GM18868 (cell line): Measurements from ENCODE around the gene RBM10.

Source experiments
- ATAC-seq: cut with Tn5 transposase; IDR thresholded peaks from one replicate; pipeline ENCODE4 v1.9.1; 2021; ENCODE audit warnings: mild to moderate bottlenecking, moderate library complexity; ENCODE audit not compliant: unreplicated experiment

RBM10 gene

GRCh38 chrX:47233333-47234113 is 88.5 kb downstream of the RBM10 start:
- ATAC-seq: peak; percentile 83

DNA sequence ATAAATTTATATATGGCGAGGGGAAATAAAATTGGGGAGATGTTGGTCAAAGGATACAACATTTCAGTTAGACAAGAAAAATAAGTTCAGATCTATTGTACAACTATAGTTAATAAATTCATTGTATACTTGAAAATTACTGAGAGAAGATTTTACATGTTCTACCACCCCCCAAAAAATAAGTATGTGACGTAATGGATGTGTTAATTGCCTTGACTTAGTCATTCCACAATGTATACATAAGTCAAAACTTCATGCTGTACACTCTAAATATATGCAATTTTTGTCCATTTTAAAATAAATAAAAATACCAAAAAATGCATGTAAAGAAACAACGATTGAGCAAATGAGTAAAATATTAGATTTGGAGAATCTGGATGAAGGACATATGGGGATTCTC is 89.6 kb downstream of the RBM10 start:
- no peak for ATAC-seq

DNA sequence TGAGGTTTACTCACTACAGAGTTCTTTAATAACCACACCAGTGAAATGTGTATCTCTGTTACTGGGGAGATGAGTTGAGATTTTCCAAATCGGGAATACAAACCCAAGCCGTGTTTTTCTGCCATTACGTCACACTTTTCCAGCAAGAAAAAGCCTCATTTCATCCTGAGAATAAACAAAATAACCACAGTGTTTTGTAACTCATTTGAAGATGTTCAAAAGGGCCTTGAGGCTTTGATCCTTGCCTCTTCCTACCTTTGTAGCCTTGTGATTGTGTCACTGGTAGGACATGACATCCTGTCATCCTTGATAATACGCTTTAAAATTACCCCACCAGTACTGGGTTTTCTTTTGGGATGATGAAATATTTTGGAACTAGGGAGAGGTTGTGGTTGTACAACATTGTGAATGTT is 90.7 kb downstream of the RBM10 start:
- ATAC-seq: no peak
